ENCODE results near the gene SLC39A9.

GRCh38 chr14:69506241-69506595 is 107.7 kb downstream of the SLC39A9 start:
- TF ChIP-seq, protein P1, sequence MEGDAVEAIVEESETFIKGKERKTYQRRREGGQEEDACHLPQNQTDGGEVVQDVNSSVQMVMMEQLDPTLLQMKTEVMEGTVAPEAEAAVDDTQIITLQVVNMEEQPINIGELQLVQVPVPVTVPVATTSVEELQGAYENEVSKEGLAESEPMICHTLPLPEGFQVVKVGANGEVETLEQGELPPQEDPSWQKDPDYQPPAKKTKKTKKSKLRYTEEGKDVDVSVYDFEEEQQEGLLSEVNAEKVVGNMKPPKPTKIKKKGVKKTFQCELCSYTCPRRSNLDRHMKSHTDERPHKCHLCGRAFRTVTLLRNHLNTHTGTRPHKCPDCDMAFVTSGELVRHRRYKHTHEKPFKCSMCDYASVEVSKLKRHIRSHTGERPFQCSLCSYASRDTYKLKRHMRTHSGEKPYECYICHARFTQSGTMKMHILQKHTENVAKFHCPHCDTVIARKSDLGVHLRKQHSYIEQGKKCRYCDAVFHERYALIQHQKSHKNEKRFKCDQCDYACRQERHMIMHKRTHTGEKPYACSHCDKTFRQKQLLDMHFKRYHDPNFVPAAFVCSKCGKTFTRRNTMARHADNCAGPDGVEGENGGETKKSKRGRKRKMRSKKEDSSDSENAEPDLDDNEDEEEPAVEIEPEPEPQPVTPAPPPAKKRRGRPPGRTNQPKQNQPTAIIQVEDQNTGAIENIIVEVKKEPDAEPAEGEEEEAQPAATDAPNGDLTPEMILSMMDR (IDR thresholded peaks at IDR 0.05): no peak
- TF ChIP-seq EP300 (IDR thresholded peaks at IDR 0.05) (no peak), POLR2A (IDR thresholded peaks at IDR 0.05) (no peak), POLR2AphosphoS5 (IDR thresholded peaks at IDR 0.05) (no peak)
